Panc1 (cell line): ENCODE results near the gene DYNC2LI1. TPM values are rescaled to one million over a fixed set of nuclear protein-coding genes. Genes with fewer than 3 reads are reported as not detected.

ENCODE experiments used
- ATAC-seq: fragments of 200-7000 bp; cut with Tn5 transposase; 2 replicates; pipeline ENCODE4 v1.9.1; 2020; ENCODE audit warnings: mild to moderate bottlenecking, moderate library complexity
- BruUV-seq: library from RNA; stranded (reverse); fragments of 400-500 nt; replicated peaks from 2 replicates; lab custom pipeline; 2021; lab: Mats Ljungman, UMichigan
- CTCF ChIA-PET: fragments of 300-600 bp; sonication (Branson Sonifier 250); formaldehyde crosslinking; loops from one replicate; lab custom pipeline; 2022; ENCODE audit warnings: antibody characterized with exemption; lab: Charles Lee
- POLR2A ChIA-PET: fragments of 300-600 bp; sonication (Branson Sonifier 250); formaldehyde crosslinking; loops from one replicate; lab custom pipeline; 2022; ENCODE audit warnings: antibody characterized with exemption; lab: Charles Lee
- DNase-seq: peaks from one replicate; pipeline ENCODE4 v3.0.0-alpha.2; 2010; ENCODE audit warnings: low read depth, low spot score
- H3K27ac ChIP-seq: 2 replicates; pipeline ENCODE4 v1.5.1; 2011; ENCODE audit warnings: mild to moderate bottlenecking, low read length, inconsistent platforms
- H3K27me3 ChIP-seq: fragments of 200-500 bp; sonication (Bioruptor generic); 2 replicates; pipeline ENCODE4 v1.6.0; 2014; ENCODE audit warnings: low read length, inconsistent platforms; ENCODE audit not compliant: control insufficient read depth, insufficient read depth
- H3K36me3 ChIP-seq: fragments of 200-500 bp; sonication (Bioruptor generic); 2 replicates; pipeline ENCODE4 v1.5.1; 2014; ENCODE audit warnings: inconsistent platforms, mild to moderate bottlenecking, low read length, moderate library complexity; ENCODE audit not compliant: control insufficient read depth, insufficient read depth
- H3K4me1 ChIP-seq: 2 replicates; pipeline ENCODE4 v1.5.1; 2011; ENCODE audit warnings: inconsistent platforms, mild to moderate bottlenecking, low read length, moderate library complexity; ENCODE audit not compliant: control insufficient read depth, insufficient read depth
- H3K4me3 ChIP-seq, 2 experiments: 2 replicates each; pipeline ENCODE4 v1.5.1; 2011 to 2012; ENCODE audit warnings: low read depth in 2 of 2, low read length in 2 of 2, mild to moderate bottlenecking in 2 of 2, inconsistent platforms in 1 of 2, moderate library complexity in 1 of 2
- H3K9me3 ChIP-seq: fragments of 200-500 bp; sonication (Bioruptor generic); 2 replicates; pipeline ENCODE4 v1.5.1; 2014; ENCODE audit warnings: low read depth, mild to moderate bottlenecking, inconsistent platforms, low read length, moderate library complexity; ENCODE audit not compliant: control insufficient read depth, insufficient read depth
- POLR2AphosphoS5 ChIP-seq: IDR thresholded peaks from 2 replicates; pipeline ENCODE4 v1.6.1; 2012; ENCODE audit warnings: mild to moderate bottlenecking, low read depth, low read length, moderate library complexity
- SIN3A ChIP-seq: IDR thresholded peaks from 2 replicates; pipeline ENCODE4 v1.6.1; 2012; ENCODE audit warnings: low read depth, mild to moderate bottlenecking, low read length, moderate library complexity, borderline replicate concordance; ENCODE audit not compliant: insufficient read depth
- TCF7L2 ChIP-seq: IDR thresholded peaks from 2 replicates; pipeline ENCODE4 v1.6.1; 2011; ENCODE audit warnings: mild to moderate bottlenecking, low read depth, low read length, inconsistent platforms
- in situ Hi-C: cut with HindIII; loops from 2 replicates; pipeline ENCODE4 v1.10.0; 2016; ENCODE audit warnings: low sequenced_read_pairs, low pct_unique_long_range_greater_than_20kb
- intact Hi-C: fragments of 100-400 bp; cut with micrococcal nuclease; formaldehyde crosslinking; loops from one replicate; pipeline ENCODE4 v1.10.0; 2022; ENCODE audit not compliant: unreplicated experiment
- total RNA-seq: library from RNA; stranded (reverse); gene quantifications from one replicate; pipeline ENCODE4 v1.2.1, GENCODE V29; 2021; ENCODE audit not compliant: unreplicated experiment
- TF ChIP-seq, protein P1 (sequence below), 2 experiments: IDR thresholded peaks; 2 replicates each; pipeline ENCODE4 v1.6.1; 2011 to 2012; ENCODE audit warnings: low read depth in 2 of 2, control low read depth in 1 of 2, low read length in 1 of 2, mild to moderate bottlenecking in 1 of 2, moderate library complexity in 1 of 2; ENCODE audit not compliant: insufficient read depth in 1 of 2
- TF ChIP-seq, protein P2 (sequence below): fragments of 450-650 bp; IDR thresholded peaks from 2 replicates; pipeline ENCODE4 v1.5.1; 2017; ENCODE audit warnings: mild to moderate bottlenecking

Gene DYNC2LI1
- total RNA-seq, 1 experiment from 2014 or later = 8.5 TPM

DNA sequence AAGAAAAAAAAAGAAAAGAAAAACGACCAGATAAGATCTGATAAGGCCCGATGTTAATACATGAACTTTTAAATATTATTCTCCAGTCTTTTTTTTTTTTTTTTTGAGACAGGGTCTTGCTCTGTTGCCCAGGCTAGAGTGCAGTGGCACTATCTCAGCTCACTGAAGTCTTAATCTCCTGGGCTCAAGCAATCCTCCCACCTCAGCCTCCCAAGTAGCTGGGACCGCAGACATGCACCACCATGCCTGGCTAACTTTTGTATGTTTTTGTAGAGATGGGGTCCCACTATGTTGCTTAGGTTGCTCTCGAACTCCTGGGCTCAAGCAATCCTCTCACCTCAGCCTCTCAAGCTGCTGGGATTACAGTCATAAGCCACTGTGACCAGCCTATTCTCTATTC lies 63.2 kb downstream of the DYNC2LI1 start:
- ATAC-seq = no peak
- Histone ChIP-seq H3K27ac (no peak overlapping the region), H3K9me3 (no peaks in the 10 kb centered on the region), H3K4me1 (no peaks in the 10 kb centered on the region), H3K36me3 (no peaks in the 10 kb centered on the region), H3K4me3 (no peak overlapping the region), H3K27me3 (no peaks in the 10 kb centered on the region)
- in situ Hi-C loops (no loop called here), intact Hi-C loops (no loop called here)
- no TSS peak for BruUV-seq
- TF ChIP-seq SIN3A = no peak
- TF ChIP-seq, protein P1, sequence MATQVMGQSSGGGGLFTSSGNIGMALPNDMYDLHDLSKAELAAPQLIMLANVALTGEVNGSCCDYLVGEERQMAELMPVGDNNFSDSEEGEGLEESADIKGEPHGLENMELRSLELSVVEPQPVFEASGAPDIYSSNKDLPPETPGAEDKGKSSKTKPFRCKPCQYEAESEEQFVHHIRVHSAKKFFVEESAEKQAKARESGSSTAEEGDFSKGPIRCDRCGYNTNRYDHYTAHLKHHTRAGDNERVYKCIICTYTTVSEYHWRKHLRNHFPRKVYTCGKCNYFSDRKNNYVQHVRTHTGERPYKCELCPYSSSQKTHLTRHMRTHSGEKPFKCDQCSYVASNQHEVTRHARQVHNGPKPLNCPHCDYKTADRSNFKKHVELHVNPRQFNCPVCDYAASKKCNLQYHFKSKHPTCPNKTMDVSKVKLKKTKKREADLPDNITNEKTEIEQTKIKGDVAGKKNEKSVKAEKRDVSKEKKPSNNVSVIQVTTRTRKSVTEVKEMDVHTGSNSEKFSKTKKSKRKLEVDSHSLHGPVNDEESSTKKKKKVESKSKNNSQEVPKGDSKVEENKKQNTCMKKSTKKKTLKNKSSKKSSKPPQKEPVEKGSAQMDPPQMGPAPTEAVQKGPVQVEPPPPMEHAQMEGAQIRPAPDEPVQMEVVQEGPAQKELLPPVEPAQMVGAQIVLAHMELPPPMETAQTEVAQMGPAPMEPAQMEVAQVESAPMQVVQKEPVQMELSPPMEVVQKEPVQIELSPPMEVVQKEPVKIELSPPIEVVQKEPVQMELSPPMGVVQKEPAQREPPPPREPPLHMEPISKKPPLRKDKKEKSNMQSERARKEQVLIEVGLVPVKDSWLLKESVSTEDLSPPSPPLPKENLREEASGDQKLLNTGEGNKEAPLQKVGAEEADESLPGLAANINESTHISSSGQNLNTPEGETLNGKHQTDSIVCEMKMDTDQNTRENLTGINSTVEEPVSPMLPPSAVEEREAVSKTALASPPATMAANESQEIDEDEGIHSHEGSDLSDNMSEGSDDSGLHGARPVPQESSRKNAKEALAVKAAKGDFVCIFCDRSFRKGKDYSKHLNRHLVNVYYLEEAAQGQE (IDR thresholded peaks at IDR 0.05; ENCODE audit: insufficient read depth in 1 of 2, low read depth in 2 of 2, low read length in 1 of 2) = no peak
- TF ChIP-seq POLR2AphosphoS5 = no peak
- TF ChIP-seq, protein P2, sequence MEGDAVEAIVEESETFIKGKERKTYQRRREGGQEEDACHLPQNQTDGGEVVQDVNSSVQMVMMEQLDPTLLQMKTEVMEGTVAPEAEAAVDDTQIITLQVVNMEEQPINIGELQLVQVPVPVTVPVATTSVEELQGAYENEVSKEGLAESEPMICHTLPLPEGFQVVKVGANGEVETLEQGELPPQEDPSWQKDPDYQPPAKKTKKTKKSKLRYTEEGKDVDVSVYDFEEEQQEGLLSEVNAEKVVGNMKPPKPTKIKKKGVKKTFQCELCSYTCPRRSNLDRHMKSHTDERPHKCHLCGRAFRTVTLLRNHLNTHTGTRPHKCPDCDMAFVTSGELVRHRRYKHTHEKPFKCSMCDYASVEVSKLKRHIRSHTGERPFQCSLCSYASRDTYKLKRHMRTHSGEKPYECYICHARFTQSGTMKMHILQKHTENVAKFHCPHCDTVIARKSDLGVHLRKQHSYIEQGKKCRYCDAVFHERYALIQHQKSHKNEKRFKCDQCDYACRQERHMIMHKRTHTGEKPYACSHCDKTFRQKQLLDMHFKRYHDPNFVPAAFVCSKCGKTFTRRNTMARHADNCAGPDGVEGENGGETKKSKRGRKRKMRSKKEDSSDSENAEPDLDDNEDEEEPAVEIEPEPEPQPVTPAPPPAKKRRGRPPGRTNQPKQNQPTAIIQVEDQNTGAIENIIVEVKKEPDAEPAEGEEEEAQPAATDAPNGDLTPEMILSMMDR = no peak
- no peak for TF ChIP-seq TCF7L2
- POLR2A ChIA-PET = interaction anchor here (0.7 kb wide), 1 partner anchor 56 kb away, joined by 10 read pairs; no protein-coding TSS in a partner anchor
- DNase-seq = no peak
- CTCF ChIA-PET = no interaction called here

DNA sequence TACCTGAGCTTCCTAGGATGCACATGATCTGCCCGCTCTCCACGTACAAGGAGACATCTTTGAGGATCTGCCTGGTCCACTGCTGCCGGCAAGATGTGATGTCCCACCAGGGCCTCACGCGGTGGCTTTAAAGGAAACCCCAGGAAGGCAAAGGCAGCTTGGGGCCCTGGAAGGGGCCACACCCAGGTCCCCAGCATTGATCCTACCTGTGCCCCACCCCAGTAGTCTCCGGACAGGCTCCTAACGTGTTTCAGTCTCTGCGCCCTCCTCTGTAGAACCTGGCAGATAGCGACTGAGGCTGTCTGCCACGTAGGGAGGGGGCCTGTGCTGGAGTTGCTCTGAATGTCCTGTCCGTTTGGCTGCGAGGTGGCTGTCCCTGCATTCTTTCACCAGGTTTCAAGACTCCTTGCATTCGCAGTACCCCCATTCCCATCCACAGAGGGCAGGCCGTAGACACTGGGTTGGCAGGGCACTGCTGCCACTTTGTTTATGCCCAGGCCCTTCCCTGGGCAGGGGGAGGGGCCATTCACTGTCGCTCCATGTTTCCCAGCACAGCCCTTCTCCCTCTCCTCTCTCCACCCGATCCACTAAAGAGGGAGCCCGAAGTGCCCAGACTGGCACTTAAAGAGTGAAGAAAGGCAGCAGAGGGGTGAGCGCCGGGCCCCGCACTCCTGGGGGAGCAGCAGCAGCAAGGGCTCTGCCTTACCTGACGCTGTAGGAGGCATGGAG lies 64.2 kb downstream of the DYNC2LI1 start:
- CTCF ChIA-PET = no interaction called here

More for the DNA sequence above, 64.2 kb downstream of the DYNC2LI1 start:
- no TSS peak for BruUV-seq
- in situ Hi-C loops (no loop called here), intact Hi-C loops (no loop called here)
- no peak for ATAC-seq
- no peaks in the 10 kb centered on the region for H3K4me1 ChIP-seq
- H3K4me3 ChIP-seq = no peak overlapping the region
- H3K27me3 ChIP-seq = no peaks in the 10 kb centered on the region
- POLR2A ChIA-PET = no interaction called here
- TF ChIP-seq POLR2AphosphoS5 (no peak), SIN3A (no peak), TCF7L2 (no peak)
- TF ChIP-seq, protein P1 (IDR thresholded peaks at IDR 0.05; ENCODE audit: insufficient read depth in 1 of 2, low read depth in 2 of 2, low read length in 1 of 2) = no peak
- TF ChIP-seq, protein P2 = no peak
- no peaks in the 10 kb centered on the region for H3K9me3 ChIP-seq
- no peak for DNase-seq
- H3K27ac ChIP-seq = no peak overlapping the region
- H3K36me3 ChIP-seq = no peaks in the 10 kb centered on the region
